Measurements from ENCODE around the gene GANC.

Gene GANC

DNA sequence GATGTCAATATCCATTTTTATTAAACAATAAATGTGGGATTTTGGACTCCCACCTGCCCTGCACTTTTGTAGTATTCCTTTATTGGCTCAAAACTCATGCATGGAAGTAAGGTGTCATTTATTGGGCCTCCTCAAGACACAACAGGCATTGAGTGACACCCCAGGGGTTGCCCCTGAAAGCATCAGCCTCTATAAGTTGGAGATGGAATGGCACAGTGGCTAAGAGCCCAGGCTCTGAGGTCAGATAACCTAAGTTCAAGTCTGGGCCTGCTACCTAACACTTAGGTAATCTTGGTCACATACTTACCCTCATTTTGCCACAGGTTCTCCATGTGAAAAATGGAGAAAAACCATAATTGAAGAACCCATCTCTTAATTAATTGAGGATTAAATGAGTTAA is 90.9 kb downstream of the GANC start:
- H3K4me3 ChIP-seq (ENCODE audit: low read length) = no peak overlapping the region
- TF ChIP-seq, protein P1, sequence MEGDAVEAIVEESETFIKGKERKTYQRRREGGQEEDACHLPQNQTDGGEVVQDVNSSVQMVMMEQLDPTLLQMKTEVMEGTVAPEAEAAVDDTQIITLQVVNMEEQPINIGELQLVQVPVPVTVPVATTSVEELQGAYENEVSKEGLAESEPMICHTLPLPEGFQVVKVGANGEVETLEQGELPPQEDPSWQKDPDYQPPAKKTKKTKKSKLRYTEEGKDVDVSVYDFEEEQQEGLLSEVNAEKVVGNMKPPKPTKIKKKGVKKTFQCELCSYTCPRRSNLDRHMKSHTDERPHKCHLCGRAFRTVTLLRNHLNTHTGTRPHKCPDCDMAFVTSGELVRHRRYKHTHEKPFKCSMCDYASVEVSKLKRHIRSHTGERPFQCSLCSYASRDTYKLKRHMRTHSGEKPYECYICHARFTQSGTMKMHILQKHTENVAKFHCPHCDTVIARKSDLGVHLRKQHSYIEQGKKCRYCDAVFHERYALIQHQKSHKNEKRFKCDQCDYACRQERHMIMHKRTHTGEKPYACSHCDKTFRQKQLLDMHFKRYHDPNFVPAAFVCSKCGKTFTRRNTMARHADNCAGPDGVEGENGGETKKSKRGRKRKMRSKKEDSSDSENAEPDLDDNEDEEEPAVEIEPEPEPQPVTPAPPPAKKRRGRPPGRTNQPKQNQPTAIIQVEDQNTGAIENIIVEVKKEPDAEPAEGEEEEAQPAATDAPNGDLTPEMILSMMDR (conservative IDR thresholded peaks at IDR 0.05; ENCODE audit: low read depth, low read length) = no peak
- DNase-seq (ENCODE audit: low read depth) = no peak

DNA sequence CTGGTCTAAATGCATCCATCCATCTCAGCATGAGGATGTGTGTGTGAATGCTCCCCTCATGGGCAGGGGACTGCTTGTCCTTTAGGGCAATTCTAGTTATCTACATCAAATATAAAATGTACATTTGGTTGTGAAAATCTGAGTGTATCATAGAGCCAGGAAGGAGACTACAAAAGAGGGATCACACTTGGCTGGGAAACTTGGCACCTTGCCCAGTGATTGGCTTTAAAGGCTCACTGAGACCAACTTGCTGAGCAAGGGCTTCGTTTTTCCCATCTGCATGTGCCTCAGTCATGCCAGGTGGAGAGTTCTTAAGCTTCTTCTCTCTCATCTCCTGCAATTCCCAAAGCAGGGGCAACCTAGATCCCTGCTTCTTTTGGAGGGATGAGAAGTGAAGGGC is 91.5 kb downstream of the GANC start:
- no peak overlapping the region for H3K4me3 ChIP-seq (ENCODE audit: low read length)
- TF ChIP-seq, protein P1 (conservative IDR thresholded peaks at IDR 0.05; ENCODE audit: low read depth, low read length) = no peak
- peak; percentile 47 for DNase-seq (ENCODE audit: low read depth)

DNA sequence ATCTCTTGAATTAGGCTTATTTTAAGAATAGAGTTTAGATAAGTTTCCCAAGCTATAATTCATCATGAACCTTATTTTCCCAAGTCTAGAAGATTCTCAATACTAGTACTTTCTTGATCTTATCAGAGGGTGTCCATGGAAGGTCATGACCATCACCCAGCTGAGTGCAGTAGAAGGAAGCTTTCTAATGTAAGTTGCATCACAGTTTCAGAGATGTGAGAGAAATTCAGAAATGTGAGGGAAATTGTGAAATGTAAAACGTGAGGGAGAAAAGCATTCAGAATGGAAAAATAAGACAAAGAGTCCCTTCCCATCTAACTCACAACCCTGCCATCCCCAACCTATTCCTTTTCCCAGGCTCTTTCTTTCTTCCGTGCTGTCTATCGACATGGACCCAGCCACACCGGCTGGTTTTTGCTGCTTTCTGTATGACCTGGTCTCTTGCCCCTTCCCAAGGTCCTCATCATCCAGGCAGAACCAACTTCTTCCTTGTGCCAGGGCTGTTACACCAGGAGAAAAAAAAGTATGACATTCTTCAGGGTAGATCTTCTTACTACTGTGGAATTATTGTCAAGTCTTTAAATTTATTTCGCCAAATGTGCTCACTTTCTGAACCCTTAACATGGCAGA is 93.0 kb downstream of the GANC start:
- DNase-seq (ENCODE audit: low read depth) = no peak
- H3K4me3 ChIP-seq (ENCODE audit: low read length) = no peak overlapping the region
- TF ChIP-seq, protein P1 (conservative IDR thresholded peaks at IDR 0.05; ENCODE audit: low read depth, low read length) = no peak

DNA sequence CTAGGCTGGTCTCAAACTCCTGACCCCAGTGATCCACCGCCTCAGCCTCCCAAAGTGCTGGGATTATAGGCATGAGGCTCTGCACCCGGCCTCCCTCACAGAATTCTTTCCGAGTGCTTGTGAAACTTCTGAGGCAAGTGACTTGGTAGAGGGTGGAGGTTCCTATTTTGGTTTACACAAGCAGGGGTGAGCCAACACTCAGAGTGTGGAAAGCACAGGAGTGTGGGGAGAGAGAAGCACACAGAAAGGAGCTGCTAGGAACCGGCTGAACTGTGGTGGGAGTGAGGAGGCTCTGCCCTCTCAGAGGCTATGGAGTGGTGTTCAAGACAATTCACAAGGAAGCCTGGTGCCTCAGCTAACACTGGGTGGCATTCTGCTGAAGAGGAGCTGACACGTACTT is 94.0 kb downstream of the GANC start:
- no peak for DNase-seq (ENCODE audit: low read depth)
- no peak overlapping the region for H3K4me3 ChIP-seq (ENCODE audit: low read length)
- TF ChIP-seq, protein P1 (conservative IDR thresholded peaks at IDR 0.05; ENCODE audit: low read depth, low read length) = no peak

DNA sequence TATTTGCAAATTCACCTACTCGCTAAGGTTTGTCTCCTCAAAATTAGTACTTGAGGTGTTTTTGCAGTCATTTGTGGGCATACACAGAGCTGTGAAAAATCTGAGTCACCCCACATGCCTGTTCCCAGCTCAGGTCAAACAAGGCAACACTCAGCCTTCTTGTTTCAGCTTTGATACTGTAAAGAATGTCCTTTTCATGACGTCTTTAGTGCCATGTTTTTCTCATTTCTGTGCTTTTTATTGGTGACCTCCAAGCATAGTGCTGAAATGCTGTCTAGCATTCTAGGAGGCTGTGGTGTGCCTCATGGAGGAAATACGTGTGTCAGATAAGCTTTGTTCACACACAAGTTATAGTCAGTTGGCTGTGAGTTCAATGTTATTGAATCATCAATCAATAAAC is 95.1 kb downstream of the GANC start:
- H3K4me3 ChIP-seq (ENCODE audit: low read length) = no peak overlapping the region
- TF ChIP-seq, protein P1 (conservative IDR thresholded peaks at IDR 0.05; ENCODE audit: low read depth, low read length) = no peak
- DNase-seq (ENCODE audit: low read depth) = no peak

DNA sequence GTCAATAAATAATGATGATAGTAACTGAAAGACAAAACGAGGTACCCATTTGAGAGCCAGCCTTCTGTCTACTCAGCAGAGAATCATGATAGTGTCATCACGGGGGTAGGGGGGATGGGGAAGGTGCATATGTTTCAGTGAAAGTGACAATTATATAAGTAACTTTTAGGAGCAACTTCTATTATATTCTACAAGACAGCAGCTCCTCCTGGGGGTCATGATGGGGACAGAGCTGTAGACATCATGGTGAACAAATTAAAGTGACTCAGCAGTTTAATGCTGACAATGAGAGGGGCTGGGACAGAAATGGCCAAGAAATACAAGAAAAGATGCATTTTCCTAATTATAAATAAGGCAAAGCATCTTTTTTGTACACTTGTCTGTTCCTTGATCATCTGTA is 98.1 kb downstream of the GANC start:
- TF ChIP-seq, protein P1 (conservative IDR thresholded peaks at IDR 0.05; ENCODE audit: low read depth, low read length) = no peak
- H3K4me3 ChIP-seq (ENCODE audit: low read length) = no peak overlapping the region
- DNase-seq (ENCODE audit: low read depth) = no peak

DNA sequence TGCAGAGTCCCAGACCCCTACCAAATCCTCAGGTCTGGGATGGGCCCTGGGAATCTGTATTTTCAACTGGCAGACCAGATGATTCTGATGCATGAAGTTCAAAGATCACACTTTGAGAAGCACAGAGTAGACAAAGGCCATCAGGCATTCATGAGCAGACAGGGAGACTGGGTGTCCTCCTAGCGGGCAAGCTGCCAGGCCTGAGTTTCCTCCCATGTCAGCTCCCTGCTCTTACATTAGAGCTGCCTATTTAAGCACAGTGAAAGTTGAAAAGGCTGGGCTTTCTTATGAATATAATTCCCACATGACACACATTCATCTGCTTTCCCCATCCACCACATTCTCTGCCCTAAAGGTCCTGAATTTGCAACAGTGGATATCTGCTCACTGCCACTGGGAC is 100.3 kb downstream of the GANC start:
- TF ChIP-seq, protein P1 (conservative IDR thresholded peaks at IDR 0.05; ENCODE audit: low read depth, low read length) = no peak
- H3K4me3 ChIP-seq (ENCODE audit: low read length) = no peak overlapping the region
- no peak for DNase-seq (ENCODE audit: low read depth)
